Tibial artery (tissue), 4 donors: Measurements from ENCODE around the gene MCC.

Experiments used
- DNase-seq, 2 donors: peaks; one replicate each; pipeline ENCODE4 v3.0.0-alpha.2; 2019
- H3K27ac ChIP-seq, 2 donors: fragments of 200-600 bp; sonication (generic) in 1 of 2; 1 replicate in 1 of 2; 2 replicates in 1 of 2; pipeline ENCODE4 v1.5.1; 2018 to 2019; ENCODE audit warnings: mild to moderate bottlenecking in 1 of 2
- H3K27me3 ChIP-seq, 2 donors: fragments of 200-600 bp; sonication (generic) in 1 of 2; one replicate each; pipeline versions ENCODE4 v1.5.1 to v1.6.0; 2016 to 2019
- H3K36me3 ChIP-seq, 3 donors: fragments of 200-600 bp; sonication (generic) in 2 of 3; one replicate each; pipeline ENCODE4 v1.5.1; 2016 to 2019; ENCODE audit warnings: mild to moderate bottlenecking in 2 of 3
- H3K4me1 ChIP-seq, 4 donors: fragments of 200-600 bp; sonication (generic) in 2 of 4; 1 replicate in 3 of 4; 2 replicates in 1 of 4; pipeline ENCODE4 v1.5.1; 2016 to 2019
- H3K4me3 ChIP-seq, 2 donors: fragments of 200-600 bp; sonication (generic) in 1 of 2; 1 replicate in 1 of 2; 2 replicates in 1 of 2; pipeline ENCODE4 v1.5.1; 2018 to 2019; ENCODE audit warnings: mild to moderate bottlenecking in 2 of 2
- H3K9me3 ChIP-seq, 3 donors: fragments of 200-600 bp; sonication (generic) in 1 of 3; one replicate each; pipeline ENCODE4 v1.5.1; 2016 to 2019
- CTCF ChIP-seq, 2 experiments: fragments of 200-600 bp in 1 of 2; fragments of 450-650 bp in 1 of 2; IDR thresholded peaks; one replicate each; pipeline ENCODE4 v1.5.1; 2017 to 2019; ENCODE audit warnings: antibody characterized with exemption in 2 of 2, mild to moderate bottlenecking in 1 of 2, moderate library complexity in 1 of 2
- intact Hi-C: fragments of 100-400 bp; cut with DNase I; formaldehyde crosslinking; loops from one replicate; pipeline ENCODE4 v1.15.0; 2023; ENCODE audit warnings: low total_unique reads

Gene MCC

GRCh38 chr5:113397046-113397445 is 91.2 kb downstream of the MCC start:
- Histone ChIP-seq H3K27ac (no peak overlapping the region), H3K4me1 (no peaks in the 10 kb centered on the region), H3K36me3 (no peaks in the 10 kb centered on the region), H3K27me3 (no peaks in the 10 kb centered on the region), H3K9me3 (no peaks in the 10 kb centered on the region), H3K4me3 (no peak overlapping the region)
- no peak for TF ChIP-seq CTCF (IDR thresholded peaks at IDR 0.05)
- intact Hi-C loops, result no loop called here
- no peak for DNase-seq

GRCh38 chr5:113394658-113395057 is 93.6 kb downstream of the MCC start:
- no peak for TF ChIP-seq CTCF (IDR thresholded peaks at IDR 0.05)
- Histone ChIP-seq H3K27me3 (no peaks in the 10 kb centered on the region), H3K9me3 (no peaks in the 10 kb centered on the region), H3K4me1 (no peaks in the 10 kb centered on the region), H3K4me3 (no peak overlapping the region), H3K36me3 (no peaks in the 10 kb centered on the region), H3K27ac (no peak overlapping the region)
- intact Hi-C loops, result no loop called here
- no peak for DNase-seq

- no peak for DNase-seq
- no peaks in the 10 kb centered on the region for H3K4me1 ChIP-seq
- H3K4me3 ChIP-seq, result no peak overlapping the region
- no peaks in the 10 kb centered on the region for H3K36me3 ChIP-seq
- intact Hi-C loops, result no loop called here
- H3K27me3 ChIP-seq, result no peaks in the 10 kb centered on the region
- H3K9me3 ChIP-seq, result no peaks in the 10 kb centered on the region
- no peak overlapping the region for H3K27ac ChIP-seq
- no peak for TF ChIP-seq CTCF (IDR thresholded peaks at IDR 0.05)
These were observed 98.0 kb downstream of the MCC start for GRCh38 chr5:113390224-113390623.

DNA sequence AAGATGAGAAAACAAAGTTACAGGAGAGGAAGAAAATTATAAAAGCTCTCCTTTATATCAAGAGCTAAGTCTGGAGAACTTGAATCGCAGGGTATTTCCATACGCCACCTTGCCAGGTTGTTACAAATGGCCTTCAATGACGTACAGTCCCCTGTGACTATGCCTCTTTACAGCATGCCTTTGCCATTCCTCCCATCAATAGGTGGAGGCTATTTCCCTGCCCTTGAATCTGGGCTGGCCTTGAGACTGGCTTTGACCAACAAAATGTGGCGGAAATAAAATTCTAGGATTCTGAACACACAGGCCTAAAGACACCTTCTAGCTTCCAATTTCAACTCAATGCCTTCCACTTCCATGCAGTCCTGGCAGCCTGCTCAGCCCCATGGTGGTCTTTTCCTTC is 99.1 kb downstream of the MCC start:
- intact Hi-C loops, result loop anchor here (10.0 kb wide), 1 partner anchor 216 kb away; no protein-coding TSS in a partner anchor
- DNase-seq, result no peak
- H3K27ac ChIP-seq, result no peak overlapping the region
- no peaks in the 10 kb centered on the region for H3K4me1 ChIP-seq
- no peaks in the 10 kb centered on the region for H3K9me3 ChIP-seq
- H3K36me3 ChIP-seq, result no peaks in the 10 kb centered on the region
- TF ChIP-seq CTCF (IDR thresholded peaks at IDR 0.05), result no peak
- H3K27me3 ChIP-seq, result no peaks in the 10 kb centered on the region
- no peak overlapping the region for H3K4me3 ChIP-seq

DNA sequence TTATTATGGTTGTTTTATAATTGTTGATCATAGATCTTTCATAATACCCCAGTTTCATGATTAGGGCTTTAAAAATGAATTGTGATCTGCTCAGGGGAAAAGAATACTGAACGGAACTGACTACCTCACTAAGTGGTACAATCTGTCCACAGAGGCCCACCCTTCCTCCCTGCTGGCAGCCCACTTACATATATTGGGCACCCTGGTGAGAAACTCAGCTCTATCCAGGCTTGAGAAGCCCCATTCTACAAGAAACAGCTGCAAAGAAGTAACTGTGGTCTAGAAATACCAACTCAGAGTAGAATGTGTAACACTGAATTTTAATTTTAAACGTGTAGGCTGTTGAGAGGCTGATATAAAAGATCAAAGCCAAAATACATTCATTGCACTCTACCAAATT is 100.4 kb downstream of the MCC start:
- intact Hi-C loops, result loop anchor here (10.0 kb wide), 1 partner anchor 217 kb away; no protein-coding TSS in a partner anchor
- H3K4me3 ChIP-seq, result no peak overlapping the region
- TF ChIP-seq CTCF (IDR thresholded peaks at IDR 0.05), result no peak
- no peak overlapping the region for H3K27ac ChIP-seq
- H3K4me1 ChIP-seq, result no peaks in the 10 kb centered on the region
- H3K27me3 ChIP-seq, result no peaks in the 10 kb centered on the region
- DNase-seq, result no peak
- H3K36me3 ChIP-seq, result no peaks in the 10 kb centered on the region
- no peaks in the 10 kb centered on the region for H3K9me3 ChIP-seq

DNA sequence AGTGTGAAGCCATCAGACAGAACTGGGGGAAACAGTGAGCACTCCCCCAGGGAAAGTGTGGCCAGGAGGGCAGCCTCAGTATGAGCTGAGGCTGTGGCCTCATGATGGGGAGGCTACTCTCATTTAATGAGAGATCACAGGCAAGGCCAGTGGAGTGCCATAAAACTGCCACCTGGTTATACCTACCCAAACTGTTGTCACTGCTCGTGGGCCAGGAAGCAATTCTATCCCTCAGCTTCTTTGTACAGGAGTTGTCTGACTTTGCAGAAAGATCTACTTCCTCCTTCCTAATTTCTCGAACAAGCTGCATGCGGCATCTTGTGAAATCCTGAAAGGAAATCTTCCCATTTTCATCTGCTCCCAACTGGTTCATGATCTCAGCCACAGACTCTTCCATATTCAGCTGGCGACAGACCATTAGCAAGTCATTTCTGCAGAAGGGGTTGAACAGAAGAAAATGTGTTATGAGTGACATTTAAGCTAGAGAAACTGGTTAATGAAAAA is 103.4 kb downstream of the MCC start:
- Histone ChIP-seq H3K27ac (no peak overlapping the region), H3K27me3 (no peaks in the 10 kb centered on the region), H3K9me3 (no peaks in the 10 kb centered on the region), H3K4me1 (no peaks in the 10 kb centered on the region), H3K36me3 (no peaks in the 10 kb centered on the region), H3K4me3 (no peak overlapping the region)
- intact Hi-C loops, result loop anchor here (10.0 kb wide), 1 partner anchor 220 kb away; no protein-coding TSS in a partner anchor
- TF ChIP-seq CTCF (IDR thresholded peaks at IDR 0.05), result no peak
- no peak for DNase-seq
